HG03159 (cell line): Measurements from ENCODE around the gene RHOU.

Experiments used
- ATAC-seq: cut with Tn5 transposase; IDR thresholded peaks from one replicate; pipeline ENCODE4 v1.9.1; 2021; ENCODE audit warnings: mild to moderate bottlenecking, moderate library complexity; ENCODE audit not compliant: unreplicated experiment

RHOU gene

DNA sequence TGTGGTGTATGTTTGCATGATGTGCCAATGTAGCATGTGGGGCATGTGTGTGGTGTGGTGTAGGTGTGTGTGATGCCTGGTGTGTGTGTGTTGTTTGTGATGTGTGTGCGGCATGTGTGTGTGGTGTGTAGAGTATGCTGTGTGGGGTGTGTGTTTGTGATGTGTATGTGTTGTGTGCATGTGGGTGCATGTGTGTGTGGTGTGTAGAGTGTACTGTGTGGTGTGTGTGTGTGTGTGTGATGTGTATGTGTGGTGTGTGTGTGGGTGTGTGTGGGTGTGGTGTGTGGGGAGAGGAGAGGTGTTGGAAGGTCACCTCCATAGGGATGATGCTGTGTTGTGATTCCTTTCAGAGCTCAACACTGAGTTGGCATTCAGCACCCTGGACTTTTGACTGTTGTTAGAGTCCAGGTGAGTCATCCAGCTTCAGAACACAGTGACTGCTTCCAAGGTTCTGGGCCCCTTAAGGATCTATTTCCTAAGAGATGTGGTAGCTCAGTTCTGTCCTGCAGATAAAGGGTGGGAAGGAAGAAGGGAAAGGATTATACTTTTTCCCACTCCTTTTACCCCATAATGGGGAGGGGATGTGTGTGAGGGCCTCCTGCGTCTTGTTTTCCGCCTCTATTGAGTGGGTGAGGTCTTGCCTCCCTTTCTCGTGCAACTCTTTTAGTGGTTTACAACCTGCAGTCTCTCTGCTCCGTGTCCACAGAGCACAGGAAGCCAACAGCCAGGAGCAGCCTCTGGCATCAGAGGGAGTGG is 47.6 kb downstream of the RHOU start:
- ATAC-seq: no peak

DNA sequence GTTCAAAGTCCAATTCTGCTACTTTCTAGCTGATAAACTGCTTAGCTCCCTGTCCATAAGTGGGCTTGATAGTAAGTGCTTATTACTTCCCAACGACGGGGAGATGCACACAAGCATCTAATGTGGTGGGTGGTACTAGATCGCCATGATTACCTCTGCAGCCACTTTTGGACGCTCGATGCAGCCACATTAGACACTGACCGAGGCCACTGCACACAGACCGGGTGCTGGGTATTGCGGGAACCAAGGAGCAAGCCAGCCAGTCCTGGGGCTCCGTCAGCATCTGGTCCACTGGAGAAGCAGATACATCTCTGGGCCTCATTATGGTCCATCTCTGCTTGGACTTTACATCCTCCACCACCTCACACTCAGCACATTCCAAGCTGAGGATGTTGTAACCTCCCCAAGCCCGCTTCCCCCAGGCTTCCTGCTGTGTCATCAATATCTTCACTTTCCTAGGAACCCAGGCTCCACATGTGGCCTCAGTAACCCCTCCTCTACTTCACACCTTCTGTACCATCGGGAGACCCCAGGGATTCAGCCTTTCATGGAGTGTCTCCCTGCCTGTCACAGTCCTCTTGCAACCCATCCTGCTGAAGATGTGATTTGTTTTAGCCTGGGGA is 48.2 kb downstream of the RHOU start:
- ATAC-seq: no peak

- ATAC-seq: no peak
Measured at GRCh38 chr1:228784181-228784580, 48.9 kb downstream of the RHOU start.

DNA sequence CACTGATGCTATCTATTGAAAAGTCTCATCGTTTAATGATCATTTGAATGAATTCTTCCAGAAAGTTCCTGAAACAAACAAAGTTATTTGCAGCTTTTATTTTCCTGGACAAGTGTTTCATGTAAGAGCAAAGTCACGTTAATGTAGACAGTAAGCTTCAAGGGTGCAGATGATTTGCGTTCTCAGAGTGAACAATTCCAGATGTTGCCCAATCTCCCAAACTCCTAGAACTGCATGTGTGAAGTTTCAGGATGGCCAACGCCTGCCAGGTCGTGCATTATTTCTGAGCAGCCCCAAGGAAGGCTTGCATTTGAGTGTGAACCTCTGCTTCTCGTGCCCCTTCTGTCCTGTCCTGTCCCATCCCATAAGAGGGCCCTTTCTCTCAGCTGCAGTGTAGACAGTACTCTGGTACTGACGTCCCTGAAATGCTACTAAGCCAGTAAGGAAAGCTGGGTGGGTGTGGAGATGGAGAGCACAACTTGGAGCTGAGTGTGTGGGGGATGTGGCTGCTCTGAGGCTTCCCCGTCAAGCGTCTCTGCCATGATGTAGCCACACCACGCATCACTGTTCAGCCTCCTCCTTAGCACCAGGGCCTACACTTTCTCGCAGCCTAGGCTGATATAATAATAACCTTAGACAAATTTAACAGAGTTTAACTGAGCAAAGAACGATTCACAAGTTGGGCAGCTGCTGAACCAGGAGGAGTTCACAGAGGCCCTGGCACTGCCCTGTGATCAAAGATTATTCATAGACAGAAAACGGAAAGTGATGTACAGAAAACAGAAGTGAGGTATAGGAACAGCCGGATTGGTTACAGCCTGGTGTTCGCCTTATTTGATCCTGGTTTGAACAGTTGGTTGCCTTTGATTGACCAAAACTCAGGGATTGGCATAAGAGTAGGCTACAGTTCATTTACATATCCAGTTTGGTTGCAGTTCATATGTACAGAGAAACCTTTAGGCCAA is 50.4 kb downstream of the RHOU start:
- no peak for ATAC-seq

GRCh38 chr1:228786361-228787129 is 51.3 kb downstream of the RHOU start:
- no peak for ATAC-seq

DNA sequence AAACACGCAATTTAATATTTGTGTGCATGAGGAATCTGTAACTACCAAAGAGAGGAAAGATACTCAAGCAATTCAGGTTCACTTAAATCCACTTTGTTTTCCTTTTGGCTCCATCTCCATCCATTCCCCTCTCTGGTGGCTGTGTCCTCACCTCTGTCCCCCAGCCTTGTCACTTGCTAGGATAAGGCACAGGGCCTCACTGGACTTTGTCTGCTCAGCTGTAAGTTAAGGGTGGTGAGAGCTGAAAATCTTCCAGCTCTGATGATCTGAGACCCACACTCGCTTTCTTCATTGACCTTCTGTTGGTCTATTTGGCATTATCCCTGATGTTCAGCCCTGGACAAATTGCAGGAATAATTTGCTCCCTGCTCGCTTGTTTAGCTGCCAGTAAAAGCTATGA is 56.5 kb downstream of the RHOU start:
- no peak for ATAC-seq

DNA sequence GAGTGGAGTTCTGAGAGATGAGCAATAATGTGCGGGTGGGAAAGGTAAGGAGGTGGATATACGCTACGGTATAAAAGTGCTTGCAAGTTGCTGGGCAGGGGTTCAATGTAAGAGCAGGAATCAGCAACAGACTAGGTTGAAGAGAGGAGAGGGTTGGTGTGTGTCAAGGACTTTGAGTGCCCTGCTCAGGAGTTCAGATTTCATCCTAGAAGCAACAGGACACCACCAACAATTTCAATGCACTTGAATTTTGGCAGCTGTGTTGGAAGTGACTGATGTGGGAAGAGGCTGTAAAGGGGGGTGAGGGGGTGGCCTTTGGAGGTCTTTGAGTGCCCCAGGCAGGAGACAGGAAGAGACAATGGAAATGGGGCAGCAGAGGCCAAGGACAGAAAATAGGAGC is 57.3 kb downstream of the RHOU start:
- ATAC-seq: no peak

GRCh38 chr1:228793032-228793431 is 57.8 kb downstream of the RHOU start:
- ATAC-seq: no peak

- peak; percentile 74 for ATAC-seq
Measured at GRCh38 chr1:228794173-228794572, 58.9 kb downstream of the RHOU start.

DNA sequence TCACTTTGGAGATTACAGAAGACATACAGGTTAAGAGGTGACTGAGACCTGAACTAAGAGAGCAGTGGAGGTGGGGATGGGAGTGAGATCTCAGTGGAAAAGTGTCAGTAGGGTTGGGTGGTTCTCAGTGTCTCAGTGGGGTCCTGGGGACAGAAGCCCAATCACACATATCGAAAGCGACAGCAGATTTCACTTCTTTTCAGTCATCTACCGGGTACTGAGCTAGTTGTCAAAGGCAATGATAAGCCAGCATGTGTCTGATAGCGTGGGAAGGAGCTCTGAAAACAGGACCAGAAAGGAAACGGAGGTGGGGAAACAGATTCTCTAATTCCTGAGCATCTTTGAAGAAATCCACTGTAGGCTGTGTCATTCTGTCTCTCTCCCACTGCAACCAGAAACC is 59.5 kb downstream of the RHOU start:
- peak; percentile 52 for ATAC-seq

DNA sequence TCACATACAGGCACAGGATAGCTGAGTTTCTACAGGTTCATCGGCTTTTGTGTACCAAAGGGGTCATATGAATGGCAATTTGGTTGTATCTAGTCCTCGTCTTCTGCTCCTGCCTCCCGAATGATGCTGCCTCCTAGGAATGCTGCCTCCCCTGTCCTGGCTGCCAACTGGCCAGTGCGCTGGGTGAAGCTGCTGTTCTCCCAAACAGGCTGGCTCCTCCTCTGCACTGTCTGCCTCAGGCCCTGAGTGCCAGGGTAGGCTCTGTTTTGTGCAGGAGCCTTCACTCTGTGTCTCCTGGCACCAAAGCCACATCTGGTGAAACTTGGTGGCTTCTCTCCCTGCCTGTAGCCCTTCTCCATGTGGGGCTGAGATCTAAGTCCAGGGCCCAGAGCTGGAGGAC is 60.3 kb downstream of the RHOU start:
- ATAC-seq: no peak
